NCI-H1694 treated with DMSO at 0.1 percent for 48 hours (cell line): Measurements from ENCODE around the gene ITPKB.
"Not testable (repeated sequence)": the region's sequence is repeated elsewhere in the genome, so short reads cannot be mapped to it uniquely, and the experiment has no call there.

Source experiments
- DNase-seq: peaks from one replicate; lab custom pipeline; 2025; lab: John Stamatoyannopoulos, UW

Gene ITPKB

GRCh38 chr1:226754793-226755533 lies 15.9 kb upstream of the ITPKB start:
- DNase-seq = no peak

- DNase-seq = no peak
Observed at GRCh38 chr1:226754097-226754496, 15.0 kb upstream of the ITPKB start.

GRCh38 chr1:226751703-226752102 lies 12.6 kb upstream of the ITPKB start:
- DNase-seq = no peak

DNA sequence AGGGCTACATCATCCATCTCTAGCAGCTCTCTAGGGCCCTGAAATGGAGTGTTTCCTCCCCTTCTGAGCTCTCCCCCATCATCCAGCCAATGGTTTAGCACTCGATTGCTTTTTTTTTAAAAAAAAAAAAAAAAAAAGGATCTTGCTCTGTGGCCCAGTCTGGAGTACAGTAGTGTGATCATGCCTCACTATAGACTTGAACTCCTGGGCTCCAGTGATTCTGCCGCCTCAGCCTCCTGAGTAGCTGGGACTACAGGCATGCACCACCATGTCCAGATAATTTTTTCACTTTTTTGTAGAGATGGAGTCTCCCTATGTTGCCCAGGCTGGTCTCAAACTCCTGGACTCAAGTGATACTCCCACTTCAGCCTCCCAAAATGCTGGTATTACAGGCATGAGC lies 12.1 kb upstream of the ITPKB start:
- no peak for DNase-seq

GRCh38 chr1:226749467-226749866 lies 10.4 kb upstream of the ITPKB start:
- no peak for DNase-seq

DNA sequence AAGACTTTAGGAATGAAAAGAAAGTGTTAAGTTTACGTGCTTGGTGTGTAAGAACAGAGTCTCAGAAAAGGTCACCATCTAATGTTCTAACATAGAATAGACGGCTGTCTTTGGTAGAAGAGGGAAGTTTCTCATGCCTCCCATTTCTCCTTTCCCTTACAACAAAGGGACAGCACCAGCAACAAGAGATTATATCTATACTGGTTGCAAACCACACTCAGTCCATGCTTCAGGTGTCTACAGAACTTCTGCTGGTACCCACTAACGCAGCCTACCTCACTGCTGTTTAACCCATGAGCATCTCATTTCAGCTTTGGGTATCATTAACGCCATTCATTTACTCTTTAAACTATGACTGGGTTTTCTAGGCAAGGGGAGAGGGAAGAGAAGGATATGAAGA lies 9.2 kb upstream of the ITPKB start:
- DNase-seq = no peak

DNA sequence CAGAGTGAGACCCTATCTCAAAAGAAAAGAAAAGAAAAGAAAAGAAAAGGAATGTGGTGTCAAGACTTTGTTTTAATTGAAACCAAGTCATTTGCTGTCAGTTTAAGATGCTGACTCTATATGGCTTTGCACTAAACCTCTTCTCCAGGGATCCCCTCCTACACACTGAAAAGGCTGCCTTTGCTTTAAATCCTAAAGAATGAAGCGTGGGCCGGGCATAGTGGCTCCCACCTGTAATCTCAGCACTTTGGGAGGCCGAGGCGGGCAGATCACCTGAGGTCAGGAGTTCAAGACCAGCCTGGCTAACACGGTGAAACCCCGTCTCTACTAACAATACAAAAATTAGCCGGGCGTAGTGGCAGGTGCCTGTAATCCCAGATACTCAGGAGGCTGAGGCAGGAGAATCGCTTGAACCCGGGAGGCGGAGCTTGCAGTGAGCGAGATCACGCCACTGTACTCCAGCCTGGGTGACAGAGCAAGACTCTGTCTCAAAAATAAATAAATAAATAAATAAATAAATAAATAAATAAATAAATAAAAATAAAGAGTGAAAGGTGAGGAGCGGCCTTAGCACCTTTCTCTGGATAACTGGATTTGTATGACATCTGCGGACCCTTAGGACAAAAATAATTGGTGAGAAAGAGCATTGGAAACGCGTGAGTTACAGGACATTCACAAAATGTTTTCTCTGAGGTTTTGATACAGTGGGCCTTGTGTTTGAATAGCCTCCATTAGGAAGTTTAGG lies 8.6 kb upstream of the ITPKB start:
- not testable (repeated sequence) for DNase-seq

GRCh38 chr1:226743259-226743658 lies 4.2 kb upstream of the ITPKB start:
- no peak for DNase-seq

DNA sequence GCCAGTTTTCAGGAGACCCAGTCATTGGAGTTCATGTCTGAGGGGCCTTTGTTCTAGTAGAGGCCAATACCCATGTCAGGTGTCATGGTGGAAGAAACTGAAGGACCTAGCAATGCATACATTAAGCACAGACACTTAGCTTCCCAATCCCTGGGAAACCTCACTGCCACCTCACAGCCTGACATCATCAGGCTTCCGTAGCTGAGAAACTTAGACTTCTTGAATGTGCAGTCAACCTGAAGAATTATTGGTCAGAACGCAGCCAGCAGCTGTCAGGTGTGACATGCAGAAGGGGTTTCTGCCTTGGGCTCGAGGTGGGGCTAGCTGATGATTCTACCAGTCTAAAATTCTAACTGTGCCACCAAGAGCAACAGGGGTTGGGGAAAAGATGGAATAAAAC lies 1.9 kb upstream of the ITPKB start:
- DNase-seq = no peak

DNA sequence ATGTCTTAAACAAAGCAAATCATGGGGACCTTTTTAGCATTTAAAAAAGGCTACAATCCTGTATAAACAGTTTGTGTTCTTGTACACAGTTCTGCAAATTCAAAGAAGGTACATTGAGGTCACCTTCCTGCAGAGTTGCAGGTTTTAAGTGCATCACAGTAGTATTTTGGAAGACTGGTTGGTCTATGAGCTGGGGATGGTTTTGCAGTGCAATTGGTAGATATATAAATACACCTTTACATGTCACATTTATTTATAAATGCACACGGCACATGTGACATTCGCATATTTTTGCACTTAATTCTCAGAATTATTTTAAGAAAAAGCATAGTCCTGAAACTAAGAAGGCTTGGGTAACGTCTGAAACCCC lies 599 bp upstream of the ITPKB start:
- DNase-seq = no peak

DNA sequence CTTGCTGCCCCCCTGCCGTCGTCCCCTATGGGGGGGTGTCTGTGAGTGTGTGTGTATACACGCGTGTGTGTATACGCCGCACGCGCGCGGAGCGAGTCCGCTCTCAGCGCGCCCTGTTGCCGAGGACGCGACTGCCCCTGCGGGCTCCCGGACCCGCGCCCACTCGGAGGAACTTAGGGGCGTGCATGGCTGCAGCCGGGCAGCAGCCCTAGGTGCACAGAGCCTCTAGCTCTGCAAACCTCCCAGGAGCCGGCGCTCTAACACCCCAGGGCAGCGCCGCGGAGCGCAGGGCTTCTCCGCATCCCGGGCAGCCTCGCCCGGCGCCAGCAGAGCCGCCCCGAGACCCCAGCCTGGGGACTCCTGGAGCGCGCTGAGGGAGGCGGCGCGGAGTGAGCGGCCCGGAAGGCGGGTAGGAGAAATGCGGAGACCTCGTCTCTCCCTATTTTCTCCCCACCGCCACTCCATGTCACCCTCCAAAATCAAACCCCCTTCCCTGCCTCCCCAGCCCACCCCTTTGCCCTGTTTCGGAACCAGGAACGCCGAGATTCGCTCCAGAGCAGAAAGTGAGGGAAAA lies 574 bp downstream of the ITPKB start:
- DNase-seq = peak; percentile 17

DNA sequence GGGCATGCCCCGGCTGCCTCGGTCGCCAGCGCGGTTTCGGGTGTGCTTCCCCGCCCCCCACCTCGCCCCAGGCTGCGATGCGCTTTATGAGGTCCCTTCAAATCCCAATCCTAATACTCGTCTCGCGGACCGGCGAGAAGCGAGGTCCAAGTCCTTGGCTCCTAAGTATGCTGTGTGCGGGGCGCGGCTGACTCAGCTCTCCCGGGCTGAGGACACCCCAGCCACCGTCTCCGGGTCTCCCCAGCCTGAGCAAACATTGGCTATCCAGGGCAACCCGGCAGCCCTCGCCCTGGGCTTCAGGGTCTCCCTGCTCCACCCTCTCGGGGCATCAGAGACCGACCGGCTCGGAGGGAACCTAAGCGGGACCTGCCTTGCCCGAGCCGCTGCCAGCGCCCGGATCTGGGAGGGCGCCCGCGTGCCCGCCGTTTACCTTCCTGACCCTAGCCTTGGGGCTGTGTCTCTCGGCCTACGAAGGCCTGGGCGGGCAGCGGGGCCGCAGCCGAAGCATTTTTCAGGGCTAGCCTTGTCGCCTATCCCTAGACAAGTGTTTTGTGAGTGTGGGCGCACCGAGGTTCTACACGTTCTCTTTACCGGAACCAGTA lies 1.2 kb downstream of the ITPKB start:
- peak; percentile 47 for DNase-seq

DNA sequence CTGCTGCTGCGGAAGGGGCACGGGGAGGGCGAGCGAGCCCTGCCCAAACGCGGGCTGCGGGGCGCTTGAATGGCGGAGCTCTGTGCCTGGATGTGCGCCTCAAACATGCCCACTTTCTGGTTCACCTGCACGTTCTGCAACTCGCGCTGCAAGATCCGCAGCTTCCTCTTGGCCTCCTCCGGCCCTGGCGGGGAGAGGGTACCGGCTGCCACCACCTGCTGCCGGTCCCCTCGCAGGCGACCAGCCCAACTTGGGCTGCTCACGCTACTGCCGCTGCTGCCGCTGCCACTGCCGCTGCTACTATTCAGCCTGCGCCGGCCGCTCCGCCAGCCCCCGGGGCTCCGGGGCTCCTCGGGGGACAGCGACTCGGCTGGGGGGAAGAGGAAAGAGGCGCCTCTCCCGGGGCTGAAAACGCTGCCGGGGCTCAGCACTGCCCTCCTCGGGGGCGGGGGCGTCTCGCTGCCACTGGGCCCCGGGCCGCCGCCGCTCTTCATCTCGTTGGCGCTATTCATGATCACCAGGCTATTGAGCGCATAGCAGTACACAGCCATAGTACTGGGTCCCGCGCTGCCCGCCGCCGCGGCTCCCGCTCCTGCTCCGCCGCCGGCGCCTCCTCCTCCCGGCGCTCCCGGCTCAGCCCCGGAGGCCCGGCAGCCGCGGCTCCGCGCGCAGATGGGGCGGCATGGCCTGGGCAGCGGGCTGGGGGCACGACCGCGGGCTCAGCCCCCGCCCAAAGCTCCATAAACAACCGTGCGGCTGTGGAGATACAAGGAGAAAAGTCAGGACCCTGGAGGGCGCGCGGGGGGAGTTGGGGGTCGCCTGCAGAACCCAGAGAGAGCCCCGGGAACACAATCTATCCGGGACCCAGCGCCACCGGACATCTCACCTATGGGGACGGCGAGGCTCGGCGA lies 1.9 kb downstream of the ITPKB start:
- DNase-seq = peak; percentile 50

- DNase-seq = no peak
Observed at GRCh38 chr1:226736001-226736907, 2.8 kb downstream of the ITPKB start.

GRCh38 chr1:226735576-226735975 lies 3.5 kb downstream of the ITPKB start:
- DNase-seq = no peak

DNA sequence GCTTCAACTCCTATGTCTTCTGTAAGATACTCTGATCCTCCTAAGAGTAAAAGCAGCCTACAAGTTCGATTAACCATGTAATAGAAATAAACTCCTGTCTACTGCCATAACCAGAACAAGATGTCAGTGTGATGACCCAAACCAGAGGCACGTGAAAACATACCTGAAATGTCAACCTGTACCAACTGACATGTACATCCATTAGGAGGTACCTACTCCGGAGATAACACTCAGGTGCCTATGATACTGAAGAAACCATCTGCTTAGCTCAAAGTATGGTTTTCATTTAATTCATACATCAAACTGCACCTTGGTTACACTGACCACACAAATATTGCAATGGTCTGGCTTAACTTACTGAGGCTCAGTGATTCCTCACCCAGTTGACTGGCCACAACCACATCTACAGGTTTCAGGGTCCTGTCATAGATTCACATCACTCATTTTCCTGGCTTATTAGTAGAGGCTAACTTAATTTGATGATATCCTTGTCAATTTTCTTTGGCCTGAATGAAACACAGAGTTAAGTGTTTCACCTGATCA lies 4.4 kb downstream of the ITPKB start:
- no peak for DNase-seq

- DNase-seq = no peak
Observed at GRCh38 chr1:226733876-226734275, 5.2 kb downstream of the ITPKB start.

DNA sequence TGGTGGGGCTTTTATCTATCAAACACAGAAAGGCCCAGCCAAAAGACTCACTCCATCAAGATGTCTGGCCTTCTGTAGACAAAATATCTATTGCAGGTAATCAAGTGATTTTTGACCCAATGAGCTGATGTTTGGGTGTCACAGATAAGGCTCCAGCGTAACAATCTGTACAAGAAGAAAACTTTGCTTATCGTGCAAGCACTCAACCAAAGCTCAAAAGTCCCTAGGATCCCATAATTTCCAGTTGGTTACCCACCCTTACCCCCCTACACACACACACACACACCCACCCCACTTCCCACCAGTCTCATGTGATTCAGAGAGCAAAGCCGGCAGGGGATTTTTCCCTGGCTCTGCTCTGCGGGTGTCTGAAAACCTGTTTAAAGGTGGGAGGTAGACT lies 5.8 kb downstream of the ITPKB start:
- no peak for DNase-seq

GRCh38 chr1:226732856-226733291 lies 6.2 kb downstream of the ITPKB start:
- no peak for DNase-seq

GRCh38 chr1:226731257-226731893 lies 7.7 kb downstream of the ITPKB start:
- DNase-seq = no peak
